ENCODE data around the gene LSS. TPM values are rescaled to one million over a fixed set of nuclear protein-coding genes. Genes with fewer than 3 reads are reported as not detected.
"Not testable (repeated sequence)": the region's sequence is repeated elsewhere in the genome, so short reads cannot be mapped to it uniquely, and the experiment has no call there.

LSS gene
- total RNA-seq, 2 experiments from 2014 or later, result 14.1 to 21.3 TPM

DNA sequence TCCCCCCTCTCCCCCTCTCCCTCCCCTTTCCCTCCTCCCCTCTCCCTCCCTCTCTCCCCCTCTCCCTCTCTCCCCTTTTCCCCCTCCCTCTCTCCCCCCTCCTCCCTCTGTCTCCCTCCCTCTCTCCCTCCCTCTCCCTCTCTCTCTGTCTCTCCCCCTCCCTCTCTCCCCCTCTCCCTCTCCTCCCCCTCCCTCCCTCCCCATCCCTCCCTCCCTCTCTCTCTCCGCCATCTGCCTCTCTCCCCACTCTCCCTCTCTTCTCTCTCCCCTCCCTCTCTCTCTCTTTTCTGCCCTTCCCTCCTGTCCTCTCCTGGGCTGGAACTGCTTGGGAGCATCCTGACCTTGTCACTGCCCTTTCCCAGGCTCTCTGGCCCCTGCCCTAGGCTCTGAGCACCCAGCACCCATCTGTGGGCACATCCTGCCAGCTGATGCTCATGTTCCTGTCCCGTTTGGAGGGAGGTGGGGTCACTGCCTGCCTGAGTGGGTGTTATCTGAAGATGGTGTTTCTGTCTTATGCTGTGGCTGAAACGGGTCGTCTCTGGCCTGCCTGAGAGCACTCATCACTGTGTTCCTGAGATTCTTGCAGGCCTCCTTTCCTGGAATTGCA lies 84.0 kb downstream of the LSS start:
- Mint-ChIP-seq H3K4me1 (peaks cover 12% of the 10 kb centered on the region), H3K36me3 (ENCODE audit: low read depth) (no peaks in the 10 kb centered on the region), H3K9me3 (ENCODE audit: low read depth) (no peaks in the 10 kb centered on the region), H3K27ac (peak overlapping the region; percentile 34), H3K4me3 (no peak overlapping the region), H3K27me3 (no peaks in the 10 kb centered on the region)
- intact Hi-C loops (cut with DNase I, micrococcal nuclease), result loop anchor here (1.0 to 5.0 kb wide), 3 partner anchors 172 to 314 kb away; partner anchors contain the start of genes DIP2A (in 1 of the 2) and PCNT (in 1 of the 2)
- DNase-seq, result peak; percentile 40
- POLR2A ChIA-PET, result interaction anchor here (1.0 kb wide), 1 partner anchor 9 kb away, joined by 4 read pairs; no protein-coding TSS in a partner anchor
- ATAC-seq, result no peak
- CTCF ChIA-PET, result interaction anchor here (0.9 to 2.6 kb wide), 3 partner anchors 9 to 141 kb away, joined by 4 to 18 read pairs (median 9); partner anchors contain the start of genes MCM3AP and YBEY

DNA sequence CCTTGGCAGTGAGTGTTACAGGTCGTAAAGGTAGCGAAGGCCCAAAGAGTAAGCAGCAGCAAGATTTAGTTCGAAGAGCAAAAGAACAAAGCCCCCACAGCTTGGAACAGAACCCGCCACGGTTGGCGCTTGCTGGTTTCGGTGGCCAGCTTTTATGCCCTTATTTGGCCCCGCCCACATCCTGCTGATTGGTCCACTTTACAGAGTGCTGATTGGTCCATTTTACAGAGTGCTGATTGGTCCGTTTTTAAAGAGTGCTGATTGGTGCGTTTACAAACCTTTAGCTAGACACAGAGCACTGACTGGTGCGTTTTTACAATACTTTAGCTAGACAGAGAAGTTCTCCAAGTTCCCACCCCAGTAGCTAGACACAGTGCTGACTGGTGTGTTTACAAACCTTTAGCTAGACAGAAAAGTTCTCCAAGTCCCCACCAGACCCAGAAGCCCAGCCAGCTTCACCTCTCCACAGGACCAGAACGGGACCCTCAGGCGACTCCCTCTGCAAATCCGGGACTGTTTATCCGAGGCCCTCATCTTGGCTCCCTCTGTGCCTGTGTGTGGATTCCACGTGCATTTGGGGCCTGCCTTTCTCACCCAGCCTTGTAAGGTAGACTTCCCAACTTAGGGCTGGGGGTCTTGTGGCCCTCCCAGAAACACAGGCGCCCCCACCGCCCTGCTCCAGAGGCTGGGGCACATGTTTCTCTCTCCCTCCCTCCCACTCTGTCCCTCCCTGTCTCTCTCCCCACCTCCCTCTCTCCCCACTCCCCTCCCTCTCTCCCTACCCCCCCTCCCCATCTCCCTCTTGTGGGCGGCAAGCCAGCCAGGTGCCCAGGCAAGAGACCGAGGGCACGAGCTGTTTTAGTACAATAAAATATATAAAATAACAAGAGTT lies 85.7 kb downstream of the LSS start:
- Mint-ChIP-seq H3K27me3 (no peaks in the 10 kb centered on the region), H3K4me3 (no peak overlapping the region), H3K4me1 (peaks cover 12% of the 10 kb centered on the region), H3K9me3 (ENCODE audit: low read depth) (no peaks in the 10 kb centered on the region), H3K27ac (peak overlapping the region; percentile 37), H3K36me3 (ENCODE audit: low read depth) (no peaks in the 10 kb centered on the region)
- ChIA-PET POLR2A (interaction anchor here (0.6 to 0.8 kb wide), 5 partner anchors 17 to 335 kb away, joined by 3 to 4 read pairs (median 3); no protein-coding TSS in a partner anchor), CTCF (interaction anchor here (0.6 to 2.6 kb wide), 12 partner anchors 11 to 1647 kb away, joined by 3 to 18 read pairs (median 4); partner anchors contain the start of genes MCM3AP and YBEY)
- DNase-seq (peak; percentile 28), ATAC-seq (no peak)
- intact Hi-C loops (cut with DNase I, micrococcal nuclease), result loop anchor here (1.0 to 5.0 kb wide), 5 partner anchors 41 to 171 kb away; partner anchors contain the start of genes LSS (in 2 of the 2), SPATC1L (in 1 of the 2) and YBEY (in 1 of the 2)

DNA sequence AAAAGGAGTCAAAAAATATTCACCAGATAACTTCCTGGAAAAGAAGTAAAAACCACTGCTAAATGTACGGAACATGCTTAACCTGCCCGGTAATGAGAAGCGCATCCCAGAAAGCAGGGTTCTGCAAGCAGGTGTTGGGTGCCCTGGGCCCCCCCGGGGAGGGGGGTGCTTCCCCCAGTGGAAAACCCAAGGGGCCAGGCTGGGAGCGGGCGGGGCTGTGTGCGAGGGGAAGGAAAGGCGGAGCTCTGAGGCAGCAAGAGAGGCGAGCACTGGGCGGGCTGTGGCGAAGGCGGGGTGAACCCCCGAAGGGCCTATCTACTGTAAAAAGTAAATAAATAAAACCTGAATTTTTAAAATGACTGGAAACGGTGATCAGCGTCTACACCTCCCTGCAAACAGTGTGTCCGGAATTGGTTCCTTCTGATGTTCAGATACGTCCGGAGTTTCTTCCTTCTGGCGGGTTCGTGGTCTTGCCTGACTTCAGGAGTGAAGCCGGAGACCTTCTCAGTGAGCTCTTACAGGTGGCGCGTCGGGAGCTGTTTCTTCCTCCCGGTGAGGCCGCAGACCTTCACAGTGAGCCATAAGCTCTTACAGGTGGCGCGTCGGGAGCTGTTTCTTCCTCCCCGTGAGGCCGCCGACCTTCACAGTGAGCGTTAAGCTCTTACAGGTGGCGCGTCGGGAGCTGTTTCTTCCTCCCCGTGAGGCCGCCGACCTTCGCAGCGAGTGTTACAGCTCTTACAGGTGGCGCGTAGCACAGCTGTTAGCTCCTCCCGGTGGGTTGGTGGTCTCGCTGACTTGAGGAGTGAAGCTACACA lies 86.6 kb downstream of the LSS start:
- Mint-ChIP-seq H3K4me1 (peaks cover 12% of the 10 kb centered on the region), H3K27ac (no peak overlapping the region), H3K9me3 (ENCODE audit: low read depth) (no peaks in the 10 kb centered on the region), H3K4me3 (no peak overlapping the region), H3K27me3 (no peaks in the 10 kb centered on the region), H3K36me3 (ENCODE audit: low read depth) (no peaks in the 10 kb centered on the region)
- POLR2A ChIA-PET, result interaction anchor here (0.6 kb wide), 1 partner anchor 336 kb away, joined by 3 read pairs; no protein-coding TSS in a partner anchor
- DNase-seq (no peak), ATAC-seq (no peak)
- CTCF ChIA-PET, result interaction anchor here (0.9 to 2.6 kb wide), 3 partner anchors 11 to 316 kb away, joined by 3 to 18 read pairs (median 5); no protein-coding TSS in a partner anchor
- intact Hi-C loops (cut with DNase I, micrococcal nuclease), result loop anchor here (2.0 to 5.0 kb wide), 2 partner anchors 145 to 170 kb away; partner anchors contain the start of gene YBEY (in 1 of the 2)

DNA sequence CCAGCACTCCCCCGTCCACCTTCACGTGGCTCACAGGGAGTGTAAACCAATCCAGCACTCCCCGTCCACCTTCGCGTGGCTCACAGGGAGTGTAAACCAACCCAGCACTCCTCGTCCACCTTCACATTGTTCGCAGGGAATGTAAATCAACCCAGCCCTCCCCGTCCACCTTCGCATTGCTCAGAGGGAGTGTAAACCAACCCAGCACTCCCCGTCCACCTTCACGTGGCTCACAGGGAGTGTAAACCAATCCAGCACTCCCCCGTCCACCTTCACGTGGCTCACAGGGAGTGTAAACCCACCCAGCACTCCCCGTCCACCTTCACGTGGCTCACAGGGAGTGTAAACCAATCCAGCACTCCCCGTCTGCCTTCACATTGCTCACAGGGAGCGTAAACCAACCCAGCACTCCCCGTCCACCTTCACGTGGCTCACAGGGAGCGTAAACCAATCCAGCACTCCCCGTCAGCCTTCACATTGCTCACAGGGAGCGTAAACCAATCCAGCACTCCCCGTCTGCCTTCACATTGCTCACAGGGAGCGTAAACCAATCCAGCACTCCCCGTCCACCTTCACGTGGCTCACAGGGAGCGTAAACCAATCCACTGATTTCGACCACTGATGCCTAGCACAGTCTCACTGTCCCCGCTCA lies 88.1 kb downstream of the LSS start:
- CTCF ChIA-PET, result interaction anchor here (0.9 kb wide), 1 partner anchor 317 kb away, joined by 5 read pairs; no protein-coding TSS in a partner anchor
- ATAC-seq; H3K27me3 Mint-ChIP-seq; H3K36me3 Mint-ChIP-seq (ENCODE audit: low read depth); H3K4me3 Mint-ChIP-seq; H3K27ac Mint-ChIP-seq; H3K9me3 Mint-ChIP-seq (ENCODE audit: low read depth); POLR2A ChIA-PET; DNase-seq: not testable (repeated sequence)
- intact Hi-C loops (cut with DNase I, micrococcal nuclease), result loop anchor here in 1 of 2 experiments (5.0 kb wide), 1 partner anchor 168 kb away; no protein-coding TSS in a partner anchor
- H3K4me1 Mint-ChIP-seq, result peaks cover 12% of the 10 kb centered on the region

DNA sequence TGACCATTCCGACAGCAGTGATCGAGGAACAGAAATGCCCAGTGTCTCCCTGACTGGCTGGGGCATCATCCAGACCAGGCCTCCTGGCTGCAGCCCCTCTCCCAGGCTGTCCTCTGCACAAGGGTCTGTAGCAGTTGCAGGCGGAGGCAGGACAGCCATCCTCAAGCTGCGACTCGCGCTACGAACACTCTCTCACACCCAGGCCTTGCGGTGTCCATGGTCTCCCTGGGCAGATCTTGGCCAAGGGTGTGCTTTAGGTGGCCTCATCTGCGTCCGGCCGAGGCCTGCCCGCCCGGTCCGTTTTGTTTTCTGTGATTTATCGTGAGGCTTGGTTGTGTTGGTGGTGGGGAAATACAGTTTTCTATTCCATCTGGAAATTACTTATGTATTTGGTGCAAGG lies 88.9 kb downstream of the LSS start:
- Mint-ChIP-seq H3K4me1 (peaks cover 10% of the 10 kb centered on the region), H3K4me3 (no peak overlapping the region), H3K27ac (no peak overlapping the region), H3K27me3 (peaks cover 2% of the 10 kb centered on the region), H3K9me3 (ENCODE audit: low read depth) (no peaks in the 10 kb centered on the region), H3K36me3 (ENCODE audit: low read depth) (no peaks in the 10 kb centered on the region)
- intact Hi-C loops (cut with DNase I, micrococcal nuclease), result loop anchor here in 1 of 2 experiments (5.0 kb wide), 1 partner anchor 167 kb away; no protein-coding TSS in a partner anchor
- ChIA-PET POLR2A (no interaction called here), CTCF (no interaction called here)
- ATAC-seq (no peak), DNase-seq (no peak)

DNA sequence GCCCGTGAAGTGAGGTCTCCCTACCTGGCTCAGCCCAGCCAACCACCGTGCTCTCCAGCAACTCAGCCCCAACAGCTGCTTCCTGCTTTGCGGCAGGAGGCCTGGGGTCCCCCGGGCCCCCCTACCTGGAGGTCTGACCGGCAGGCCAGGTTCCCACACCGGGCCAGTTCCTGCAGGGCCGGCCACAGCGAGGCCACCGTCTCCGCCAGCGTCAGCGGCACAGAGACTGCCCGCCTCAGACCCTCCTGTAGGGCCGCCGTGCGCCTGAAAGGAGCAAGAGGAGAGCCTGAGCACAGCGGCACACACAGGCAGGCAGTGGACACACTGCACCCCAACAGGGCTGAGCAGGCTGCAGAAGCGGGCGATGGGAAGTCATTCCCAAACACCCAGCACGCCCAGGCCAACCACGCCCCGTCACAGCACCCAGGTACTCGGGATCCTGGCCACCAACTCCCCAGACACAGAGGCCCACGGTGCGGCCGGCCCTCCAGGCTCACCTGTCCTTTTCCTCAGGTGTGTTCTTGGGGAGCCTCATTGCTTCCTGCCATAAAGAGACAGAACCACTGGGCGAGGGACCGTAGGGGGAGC lies 90.1 kb downstream of the LSS start:
- Mint-ChIP-seq H3K9me3 (ENCODE audit: low read depth) (no peaks in the 10 kb centered on the region), H3K36me3 (ENCODE audit: low read depth) (no peaks in the 10 kb centered on the region), H3K27ac (no peak overlapping the region), H3K4me3 (no peak overlapping the region), H3K4me1 (peaks cover 1% of the 10 kb centered on the region), H3K27me3 (peaks cover 2% of the 10 kb centered on the region)
- ATAC-seq, result no peak
- ChIA-PET POLR2A (no interaction called here), CTCF (no interaction called here)
- intact Hi-C loops (cut with DNase I, micrococcal nuclease), result no loop called here
- no peak for DNase-seq

Other genes with a start within 250 kb of the LSS start
- gene COL6A1, start 247.0 kb downstream of the LSS start, total RNA-seq, result under 1 TPM; 0.57 to 0.69 TPM
- gene COL6A2, start 130.7 kb downstream of the LSS start, total RNA-seq, result 1 to 10 TPM; 3.3 to 3.4 TPM
- gene FTCD, start 73.2 kb downstream of the LSS start, total RNA-seq, result under 1 TPM; 0.16 to 0.23 TPM
- 10 to 100 TPM in 1 of 2 experiments, 1 to 10 TPM in 1; 8.1 to 13.0 TPM for gene SPATC1L, start 44.3 kb downstream of the LSS start, total RNA-seq
- gene MCM3AP, start 56.8 kb upstream of the LSS start, total RNA-seq, result 100 to 1,000 TPM in 1 of 2 experiments, 10 to 100 TPM in 1; 71.1 to 106 TPM
- 10 to 100 TPM; 16.9 to 20.6 TPM for gene YBEY, start 57.6 kb upstream of the LSS start, total RNA-seq
- 10 to 100 TPM; 27.4 to 33.0 TPM for gene C21orf58, start 95.1 kb upstream of the LSS start, total RNA-seq
- 10 to 100 TPM; 46.5 to 47.7 TPM for gene PCNT, start 95.4 kb upstream of the LSS start, total RNA-seq
- gene DIP2A, start 230.1 kb upstream of the LSS start, total RNA-seq, result 10 to 100 TPM; 25.2 to 27.7 TPM